Kidney tubule cell (primary cell): ENCODE measurements around the gene TADA3.
A peak's percentile ranks its signal among the peaks of the same experiment; 100 is the strongest.

ENCODE experiments used
- DNase-seq: peaks from one replicate; pipeline ENCODE4 v3.0.0-alpha.2; 2018; ENCODE audit warnings: low spot score

TADA3 gene

DNA sequence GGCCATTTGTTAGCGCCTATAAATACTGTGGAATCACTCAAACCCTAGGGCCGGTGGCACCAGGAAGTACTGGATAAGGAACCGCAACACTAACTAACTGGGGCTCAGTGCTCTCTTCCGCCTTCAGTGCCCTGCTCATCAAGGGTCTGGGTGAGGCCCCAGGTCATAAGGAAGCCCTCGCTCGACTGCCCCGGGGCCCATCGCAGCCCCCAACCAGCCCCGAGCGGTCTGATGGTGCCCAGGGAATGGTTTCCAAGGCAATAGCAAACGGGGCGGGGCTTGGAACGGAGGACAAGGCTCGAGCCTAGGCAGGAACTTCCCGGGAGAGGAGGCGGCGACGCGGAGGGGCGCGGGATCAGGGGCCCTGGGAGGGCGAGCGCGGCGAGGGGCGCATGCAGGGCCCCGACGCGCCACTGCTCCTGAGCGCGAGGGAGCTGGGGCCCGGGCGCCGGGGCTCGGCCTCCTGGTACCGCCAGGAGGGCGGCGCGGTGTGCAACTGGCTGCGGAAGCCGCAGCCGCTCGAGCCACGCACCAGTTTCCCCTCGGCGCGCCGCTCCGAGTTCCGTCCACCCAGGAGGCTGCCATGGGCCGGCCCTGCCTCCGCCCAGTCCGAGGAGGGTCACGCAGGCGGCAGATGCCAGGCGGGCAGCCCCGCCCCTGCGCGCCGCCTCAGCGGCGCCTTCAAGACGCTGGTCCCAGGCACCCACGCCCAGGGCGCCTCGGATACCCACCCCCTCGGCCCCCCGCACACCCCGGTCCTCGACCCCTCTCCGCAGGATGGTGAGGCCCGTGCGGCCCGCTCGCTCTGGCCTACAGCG lies 17.6 kb upstream of the TADA3 start, which contains the start of gene TTLL3:
TTLL3 (plus strand) TSS at position 648 of the 818 bp plus-strand sequence. CDS start 400 bp downstream, outside the sequence.
- peak; percentile 83 for DNase-seq

DNA sequence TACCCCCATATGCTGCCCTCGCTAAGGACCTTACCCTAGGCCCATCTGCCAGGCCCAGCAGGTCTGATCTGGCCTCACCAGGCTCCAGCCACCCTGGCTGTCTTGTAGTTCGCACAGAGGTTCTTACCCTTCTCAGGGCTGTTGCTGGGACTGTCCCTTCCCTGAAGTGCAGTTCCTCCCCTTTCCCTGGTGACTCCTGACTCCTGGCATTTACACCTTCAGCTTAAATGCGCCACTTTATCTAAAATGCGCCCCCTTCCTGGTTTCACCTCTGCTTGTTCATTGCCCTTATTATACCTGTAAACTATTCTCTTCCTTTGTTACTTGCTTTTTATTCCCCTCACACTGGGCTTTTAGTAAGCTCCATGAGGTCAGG lies 17.0 kb upstream of the TADA3 start:
- DNase-seq, result peak; percentile 81

DNA sequence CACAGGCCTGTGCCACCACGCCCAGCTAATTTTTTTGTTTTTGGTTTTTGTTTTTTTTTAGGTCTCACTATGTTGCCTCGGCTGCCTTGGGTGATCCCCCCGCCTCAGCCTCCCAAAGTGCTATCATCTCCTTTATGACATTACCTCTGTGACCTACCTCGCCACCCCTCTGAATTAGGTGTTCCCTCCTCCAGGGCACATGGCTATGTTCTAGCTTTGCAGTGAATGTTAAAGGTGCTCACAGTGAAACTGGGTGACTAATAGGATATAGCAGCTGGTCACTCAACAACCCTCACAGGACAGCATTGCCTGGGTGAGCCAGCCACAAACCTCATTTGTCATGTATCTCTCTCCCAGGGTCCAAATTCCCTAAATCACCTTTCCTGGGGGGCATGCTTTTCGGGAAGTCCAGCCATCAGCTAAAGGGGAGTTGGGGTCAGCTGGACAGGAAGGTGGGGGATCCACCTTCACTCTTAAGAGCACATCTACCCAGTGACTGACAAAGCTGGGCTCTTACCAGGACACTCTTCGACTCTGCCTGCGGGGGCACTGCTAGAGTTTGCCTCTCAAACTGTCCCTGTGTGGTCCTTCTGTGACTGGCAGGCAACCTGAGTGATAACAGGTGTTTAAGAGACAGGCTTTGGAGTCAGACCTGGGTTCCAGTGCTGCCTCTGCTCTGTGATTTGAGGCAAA lies 16.2 kb upstream of the TADA3 start:
- DNase-seq, result peak; percentile 84

DNA sequence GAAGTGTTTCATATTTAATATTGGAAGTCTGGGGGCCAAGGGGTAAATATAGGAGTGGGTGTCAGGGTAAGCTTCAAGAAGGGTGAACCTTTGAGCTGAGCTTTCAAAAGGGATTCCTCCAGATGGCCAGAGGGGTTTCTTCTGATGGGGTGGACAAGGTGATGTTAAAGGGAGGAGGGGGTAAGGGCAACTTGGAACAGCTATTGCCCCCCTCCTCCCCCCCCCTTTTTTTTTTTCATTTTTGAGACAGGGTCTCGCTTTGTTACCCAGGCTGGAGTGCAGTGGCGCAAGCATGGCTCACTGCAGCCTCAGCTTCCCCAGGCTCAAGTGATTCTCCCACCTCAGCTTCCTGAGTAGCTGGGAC lies 15.7 kb upstream of the TADA3 start:
- no peak for DNase-seq

DNA sequence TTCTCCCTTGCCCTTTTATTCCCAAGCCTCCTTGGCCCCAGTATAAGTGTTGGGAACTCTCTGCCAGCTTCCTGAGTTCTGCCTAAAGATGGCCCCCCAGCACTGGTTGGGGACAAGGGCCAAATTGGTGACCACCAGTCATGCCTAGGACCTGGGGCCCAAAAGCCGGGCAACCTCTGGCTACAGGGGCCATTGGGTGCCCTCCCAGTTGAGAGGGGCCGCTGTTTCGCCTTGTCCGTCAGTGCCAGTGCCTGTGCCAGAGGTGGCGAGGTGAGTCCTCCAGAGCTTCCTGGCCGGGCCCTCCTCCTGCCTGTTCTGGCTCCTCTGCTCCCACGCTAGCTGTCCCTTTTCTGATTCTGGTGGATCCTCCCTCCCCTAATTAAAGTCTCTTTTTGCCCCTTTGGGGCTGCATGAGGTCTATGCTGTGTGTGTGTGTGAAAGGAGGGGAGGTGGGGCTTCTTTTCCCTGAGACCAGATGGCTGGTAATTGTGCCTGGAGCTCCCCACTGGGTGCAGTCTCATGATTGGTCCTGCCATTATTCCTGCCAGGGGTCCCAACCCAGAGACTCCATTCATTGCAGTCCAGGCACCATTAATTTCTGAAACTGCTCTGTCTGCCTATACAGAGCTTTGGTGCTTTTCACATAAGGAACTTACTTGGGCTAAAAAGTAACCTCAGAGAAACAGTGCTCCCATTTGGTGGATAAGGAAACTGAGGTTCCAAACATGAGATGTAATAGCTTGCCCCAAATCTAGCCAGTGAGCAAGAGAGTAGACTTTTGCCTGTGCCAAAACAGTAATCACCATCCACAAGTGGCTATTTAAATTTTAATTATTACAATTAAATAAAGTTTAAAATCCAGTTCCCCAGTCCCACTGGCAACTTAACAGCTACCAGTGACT lies 14.7 kb upstream of the TADA3 start:
- DNase-seq, result no peak

DNA sequence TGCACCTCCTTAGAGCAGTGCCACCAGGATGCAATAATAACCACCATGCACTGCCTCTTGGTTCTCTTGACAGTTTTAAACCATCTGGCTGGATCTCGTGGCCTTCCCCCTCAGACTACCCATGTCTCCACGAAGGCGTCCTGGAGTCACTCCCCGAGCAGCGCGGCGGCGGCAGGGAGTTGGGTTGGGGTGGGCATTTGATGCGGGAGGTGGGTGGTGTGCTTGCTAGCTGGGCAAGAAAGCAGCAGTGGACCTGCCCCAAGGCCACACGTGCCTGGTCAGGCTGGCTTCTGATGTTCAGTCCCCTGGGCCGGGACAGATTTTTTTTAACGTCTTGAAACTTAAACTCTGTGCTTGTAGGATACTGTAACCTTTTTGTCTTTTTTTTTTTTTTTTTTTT lies 13.9 kb upstream of the TADA3 start:
- no peak for DNase-seq

DNA sequence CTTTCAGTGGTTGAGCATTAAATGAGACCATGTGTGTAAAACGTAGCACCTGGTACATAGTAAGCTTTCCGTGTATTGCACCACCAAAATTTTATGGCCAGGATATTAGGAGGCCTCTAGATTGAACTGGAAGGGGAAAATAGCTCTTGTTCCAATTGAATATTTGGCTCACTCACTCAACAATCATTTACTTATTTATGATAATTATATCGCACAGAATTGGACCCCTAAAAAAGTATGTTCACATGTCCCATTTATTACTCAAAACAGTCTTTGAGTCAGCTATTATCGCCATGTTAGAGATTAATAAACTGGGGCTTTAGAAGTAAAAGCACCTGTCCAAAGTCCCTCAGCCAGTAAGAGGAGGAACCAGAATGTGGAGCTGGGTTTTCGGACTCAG lies 12.7 kb upstream of the TADA3 start:
- DNase-seq, result no peak

DNA sequence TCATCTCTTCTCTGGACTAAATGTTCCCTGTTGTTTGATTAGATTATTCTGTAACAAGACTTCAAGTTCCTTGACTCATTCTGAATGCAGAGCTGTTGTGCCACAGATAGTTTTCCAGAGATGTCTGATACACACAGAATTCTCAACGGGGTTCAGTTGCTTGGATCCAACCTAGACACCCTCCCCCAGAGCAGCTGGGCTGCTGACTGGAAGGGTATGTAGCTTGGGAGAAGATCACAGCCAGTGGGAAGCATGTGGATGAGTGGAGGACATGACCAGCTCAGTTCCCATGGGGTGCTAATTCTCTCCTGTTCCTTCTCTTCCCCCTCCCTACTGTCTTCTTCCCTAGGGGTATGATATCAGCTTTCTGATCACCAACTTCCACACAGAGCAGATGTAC lies 11.2 kb upstream of the TADA3 start:
- DNase-seq, result no peak

DNA sequence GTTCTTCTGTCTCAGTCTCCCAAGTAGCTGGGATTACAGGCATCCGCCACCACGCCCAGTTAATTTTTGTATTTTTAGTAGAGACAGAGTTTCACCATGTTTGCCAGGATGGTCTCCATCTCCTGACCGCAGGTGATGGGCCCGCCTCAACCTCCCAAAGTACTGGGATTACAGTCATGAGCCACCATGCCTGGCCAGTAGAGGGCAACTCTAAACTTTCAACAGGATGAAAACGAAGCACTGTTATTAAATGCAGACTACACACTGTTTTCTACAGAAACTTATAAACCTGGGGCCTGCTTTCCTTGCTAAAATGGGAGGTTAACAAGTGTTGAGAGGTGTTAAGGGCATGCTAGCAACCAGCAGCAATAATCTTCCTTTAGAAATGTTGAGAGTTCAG lies 8.3 kb upstream of the TADA3 start:
- DNase-seq, result no peak

DNA sequence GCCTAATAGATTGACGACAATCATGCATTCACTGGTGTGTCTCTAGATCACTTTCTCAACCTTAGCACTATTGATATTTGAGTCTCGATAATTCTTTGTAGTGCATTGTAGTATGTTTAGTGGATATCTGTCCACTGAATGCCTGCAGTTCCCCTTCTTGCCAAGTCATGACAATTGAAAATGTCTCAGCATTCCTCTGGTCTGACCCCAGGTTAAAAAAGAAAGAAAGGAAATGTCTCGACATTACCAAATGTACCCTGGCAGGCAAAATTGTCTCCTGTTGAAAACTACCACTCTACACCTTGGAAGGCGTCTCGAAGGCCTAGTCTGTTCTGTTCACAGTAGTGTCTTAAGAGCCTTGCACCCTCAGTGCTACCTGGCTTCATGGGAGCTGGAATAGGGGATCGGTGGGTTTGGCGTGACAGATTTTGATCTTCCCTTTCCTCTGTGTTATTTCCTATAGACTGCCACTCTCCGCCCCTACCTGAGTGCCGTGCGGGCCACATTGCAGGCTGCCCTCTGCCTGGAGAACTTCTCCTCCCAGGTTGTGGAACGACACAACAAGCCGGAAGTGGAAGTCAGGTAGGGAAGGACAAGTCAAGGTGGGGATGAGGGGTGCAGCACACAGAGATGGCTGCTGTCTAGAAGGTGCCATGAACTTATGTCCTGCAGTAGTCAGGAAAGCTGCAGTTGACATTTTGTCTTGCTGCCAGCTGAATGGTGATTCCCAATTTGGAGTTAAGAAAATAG lies 5.1 kb upstream of the TADA3 start:
- no peak for DNase-seq

DNA sequence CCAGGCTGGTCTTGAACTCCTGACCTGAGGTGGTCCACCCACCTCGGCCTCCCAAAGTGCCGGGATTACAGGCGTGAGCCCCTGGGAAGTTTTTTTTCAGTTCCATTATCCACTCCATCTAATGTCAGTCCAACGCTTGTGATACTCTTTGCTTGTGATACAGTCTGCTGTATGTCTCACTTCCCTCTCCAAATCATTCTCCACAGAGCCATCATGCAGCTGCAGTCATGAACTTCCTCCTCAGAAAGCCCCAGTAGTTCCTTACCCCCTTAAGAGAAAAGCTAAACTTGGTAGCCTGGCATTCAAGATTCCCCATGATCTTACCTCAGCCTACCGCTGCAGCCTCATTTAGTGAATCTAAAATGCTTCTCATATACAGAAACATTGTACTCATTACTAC lies 2.9 kb upstream of the TADA3 start:
- no peak for DNase-seq

DNA sequence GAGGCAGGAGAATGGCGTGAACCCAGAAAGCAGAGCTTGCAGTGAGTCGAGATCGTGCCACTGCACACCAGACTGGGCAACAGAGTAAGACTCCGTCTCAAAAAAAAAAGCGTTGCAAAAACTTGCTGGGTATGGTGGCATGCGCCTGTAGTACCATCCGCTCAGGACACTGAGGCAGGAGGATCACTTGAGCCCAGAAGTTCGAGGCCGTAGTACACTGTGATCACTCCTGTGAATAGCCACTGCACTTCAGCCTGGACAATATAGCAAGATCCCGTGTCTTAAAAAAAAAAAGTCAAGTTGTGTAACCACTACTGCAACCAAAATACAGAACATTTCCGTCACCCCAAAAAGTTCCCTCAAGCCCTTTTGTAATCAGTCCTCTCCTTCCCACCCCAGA lies 2.1 kb upstream of the TADA3 start:
- no peak for DNase-seq

DNA sequence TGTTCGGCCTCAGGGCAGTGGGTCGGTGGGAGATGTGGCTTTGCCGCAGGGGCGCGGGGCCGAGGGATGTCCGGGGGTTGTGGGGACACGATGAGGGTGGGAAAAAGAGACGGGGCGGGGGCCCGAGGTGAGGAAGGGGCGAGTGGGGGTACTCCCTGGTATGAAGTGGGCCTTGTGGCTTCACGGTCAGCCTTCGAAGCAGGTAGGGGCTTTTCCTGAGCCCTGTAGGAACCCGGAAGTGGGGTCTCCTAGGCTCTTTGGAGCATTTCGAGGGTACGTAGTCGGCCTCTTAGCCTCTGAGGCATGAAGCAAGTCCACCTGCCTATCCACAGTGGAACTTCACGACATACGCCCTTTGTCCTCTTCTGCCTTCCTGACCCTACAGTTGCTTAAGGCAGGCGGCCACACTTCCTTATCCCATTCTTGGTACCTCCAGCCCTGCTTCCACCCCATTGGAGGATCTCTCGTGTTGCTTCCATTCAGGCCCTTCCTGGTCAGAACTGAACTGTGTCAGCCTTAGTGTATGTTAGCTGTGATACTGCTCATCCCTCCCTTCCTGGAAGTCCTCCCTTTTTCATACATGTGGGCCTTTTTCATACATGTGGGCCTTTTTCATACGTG lies 998 bp upstream of the TADA3 start:
- peak; percentile 59 for DNase-seq

DNA sequence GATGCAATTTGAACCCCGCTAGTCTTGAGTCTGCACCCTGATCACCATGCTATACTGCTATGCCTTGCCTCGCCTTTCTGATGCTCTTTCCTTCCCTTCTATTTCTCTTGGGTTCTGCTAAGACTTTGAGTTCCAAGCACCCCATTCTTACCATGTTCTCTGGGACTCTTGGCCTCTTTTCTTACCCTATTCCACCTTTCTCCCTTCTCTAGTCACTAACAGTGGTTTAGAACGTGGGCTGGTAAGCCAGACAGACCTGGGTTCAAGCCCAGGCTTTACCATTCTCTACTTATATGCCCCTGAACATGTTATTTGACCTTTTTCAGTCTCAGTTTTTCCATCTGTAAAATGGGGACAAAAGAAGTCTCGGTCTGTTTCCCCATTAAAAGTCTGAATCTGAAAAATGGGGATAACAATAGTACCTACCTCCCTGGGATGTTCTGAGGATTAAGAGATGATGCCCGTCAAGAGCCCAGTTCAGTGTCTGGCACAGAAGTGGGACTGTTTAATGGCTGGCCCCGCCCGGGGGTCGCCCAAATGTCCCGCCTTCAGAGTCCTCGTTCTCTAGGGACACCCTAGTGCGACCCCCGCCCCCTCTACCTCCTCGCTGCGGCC lies 376 bp downstream of the TADA3 start:
- no peak for DNase-seq

DNA sequence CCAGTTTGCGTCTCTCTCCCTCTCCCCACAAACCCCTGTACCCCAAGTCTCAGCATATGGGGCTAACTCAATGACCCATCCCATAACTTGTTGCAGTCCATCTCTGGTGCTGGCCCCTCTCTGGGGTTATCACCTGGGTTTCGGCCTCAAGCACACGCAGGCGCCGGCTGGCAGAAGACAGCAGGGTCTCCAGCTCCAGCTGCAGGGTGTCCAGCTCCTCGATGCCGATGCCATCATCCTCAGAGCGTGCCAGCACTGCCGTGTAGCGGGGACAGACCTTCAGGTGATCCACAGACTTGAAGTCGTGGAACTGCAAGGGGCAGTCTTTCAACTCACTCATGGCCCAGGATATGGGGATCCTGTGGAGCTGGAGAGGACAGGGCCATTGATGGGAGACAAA lies 1.1 kb downstream of the TADA3 start:
- no peak for DNase-seq

DNA sequence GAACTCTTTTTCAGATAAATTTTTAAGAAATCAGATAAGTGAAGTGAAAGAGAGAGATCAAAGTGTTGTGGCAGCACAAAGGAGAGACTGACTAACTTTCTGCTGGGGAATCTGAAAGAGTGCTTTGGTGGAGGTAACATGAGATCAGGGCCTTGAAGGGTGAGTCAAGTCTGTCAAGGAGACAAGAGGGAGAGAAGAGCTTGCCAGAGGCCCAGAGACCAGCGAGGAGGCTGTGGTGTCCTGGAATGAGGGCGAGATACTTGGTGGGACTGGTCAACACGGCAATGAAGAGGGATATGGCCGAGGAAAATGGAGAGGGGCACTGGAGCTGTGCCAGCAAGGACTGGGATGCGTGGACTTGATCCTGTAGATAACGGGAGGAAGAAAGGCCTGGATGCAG lies 4.6 kb downstream of the TADA3 start:
- DNase-seq, result no peak

DNA sequence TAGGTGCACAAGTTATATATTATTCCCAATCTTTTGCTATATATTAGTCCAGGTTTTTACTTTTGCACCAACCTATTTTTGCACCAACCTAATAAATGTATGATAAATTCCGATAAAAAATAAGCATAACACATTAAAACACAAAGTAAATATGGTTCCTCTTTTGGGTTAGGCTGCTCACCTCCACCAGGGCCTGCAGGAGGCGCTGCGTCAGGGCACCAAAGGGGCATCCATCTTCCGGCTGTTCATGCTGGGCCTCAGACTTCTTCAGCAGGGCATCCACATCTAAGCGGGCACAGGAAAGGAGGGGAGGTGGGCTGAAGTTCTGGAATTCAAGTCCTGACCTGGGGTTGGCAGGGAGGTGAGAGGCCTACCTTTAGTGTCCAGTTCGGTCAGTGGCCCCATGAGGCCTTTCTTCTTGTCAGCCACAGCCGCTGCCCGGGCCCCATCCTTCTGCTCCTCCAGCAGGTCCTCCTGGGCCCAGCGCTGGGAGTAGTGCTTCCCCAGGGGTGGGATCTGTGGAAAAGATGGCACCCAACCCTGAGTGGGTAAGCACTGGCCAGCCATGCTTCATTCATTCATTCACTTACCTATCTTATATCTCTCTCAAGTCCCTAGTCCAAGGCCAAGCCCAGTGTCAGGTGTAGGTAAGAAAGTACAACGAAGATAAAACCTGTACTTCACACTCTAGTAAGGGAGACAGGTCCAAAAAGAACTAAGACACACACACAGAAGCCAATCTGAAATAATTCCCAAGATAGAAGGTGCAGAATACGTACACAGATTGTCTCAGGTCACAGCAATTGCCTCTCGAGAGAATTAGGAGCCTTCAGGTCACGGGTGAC lies 5.2 kb downstream of the TADA3 start:
- DNase-seq, result no peak

DNA sequence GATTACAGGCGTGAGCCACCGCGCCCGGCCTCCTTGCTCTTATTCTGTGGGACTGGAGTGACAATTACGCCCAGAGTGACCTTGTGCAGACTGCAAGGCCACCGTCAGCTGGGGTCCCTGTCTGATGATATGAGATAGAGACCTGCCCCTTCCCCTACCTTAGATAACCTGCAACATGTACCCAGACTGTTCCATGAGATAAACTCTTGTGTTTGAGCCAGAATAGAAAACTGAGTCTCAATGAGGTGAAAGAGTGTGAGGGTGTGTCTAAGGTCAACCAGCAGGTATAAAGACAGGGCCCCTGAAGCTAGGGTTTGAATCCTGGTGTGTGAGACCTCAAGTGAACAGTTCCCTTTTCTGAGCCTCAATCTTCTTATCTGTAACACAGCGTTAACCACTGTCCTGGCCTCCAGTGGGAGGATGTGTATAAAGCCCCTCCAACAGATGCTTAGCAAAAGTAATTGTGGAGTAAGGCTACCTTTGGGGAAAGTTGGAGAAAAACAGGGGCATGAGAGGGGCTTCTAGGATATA lies 6.0 kb downstream of the TADA3 start:
- no peak for DNase-seq

DNA sequence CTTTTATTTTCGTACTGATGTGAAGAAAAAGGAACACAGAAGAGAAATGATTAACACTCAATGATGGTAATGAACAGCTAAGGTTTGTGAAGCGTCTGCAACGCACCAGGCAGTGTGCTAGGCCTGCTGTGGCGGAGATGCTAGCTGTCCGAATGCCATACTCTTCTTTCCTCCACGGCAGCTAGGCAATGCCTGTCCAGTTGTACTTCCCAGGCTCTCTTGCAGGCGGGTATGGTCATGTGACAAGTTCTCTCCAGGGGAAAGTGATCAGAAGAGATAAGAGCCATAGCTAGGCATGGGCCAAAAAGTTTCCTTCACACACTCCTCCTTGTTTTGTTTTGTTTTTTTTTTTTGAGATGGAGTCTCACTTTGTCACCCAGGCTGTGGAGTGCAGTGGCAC lies 6.7 kb downstream of the TADA3 start:
- no peak for DNase-seq

DNA sequence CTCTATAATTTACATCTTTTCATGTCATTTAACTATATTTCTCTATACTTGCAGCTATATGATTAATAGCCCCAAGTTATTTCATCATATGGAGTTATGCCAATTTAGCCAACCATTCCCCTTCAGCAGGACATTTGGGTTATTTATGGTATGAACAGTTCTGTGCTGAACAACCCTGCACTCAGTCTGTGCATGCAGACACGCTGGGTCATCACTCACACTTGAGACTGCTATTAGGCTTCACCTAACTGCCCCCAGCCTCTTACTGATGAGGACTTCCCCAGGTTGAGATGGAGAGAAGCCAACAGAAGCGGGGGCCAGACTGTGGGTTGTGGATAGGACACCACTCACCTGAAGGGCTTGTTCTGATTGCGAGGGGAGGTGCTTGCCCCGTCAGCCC lies 7.3 kb downstream of the TADA3 start:
- no peak for DNase-seq
